ENCODE measurements around the gene SLC1A4.

SLC1A4 gene

DNA sequence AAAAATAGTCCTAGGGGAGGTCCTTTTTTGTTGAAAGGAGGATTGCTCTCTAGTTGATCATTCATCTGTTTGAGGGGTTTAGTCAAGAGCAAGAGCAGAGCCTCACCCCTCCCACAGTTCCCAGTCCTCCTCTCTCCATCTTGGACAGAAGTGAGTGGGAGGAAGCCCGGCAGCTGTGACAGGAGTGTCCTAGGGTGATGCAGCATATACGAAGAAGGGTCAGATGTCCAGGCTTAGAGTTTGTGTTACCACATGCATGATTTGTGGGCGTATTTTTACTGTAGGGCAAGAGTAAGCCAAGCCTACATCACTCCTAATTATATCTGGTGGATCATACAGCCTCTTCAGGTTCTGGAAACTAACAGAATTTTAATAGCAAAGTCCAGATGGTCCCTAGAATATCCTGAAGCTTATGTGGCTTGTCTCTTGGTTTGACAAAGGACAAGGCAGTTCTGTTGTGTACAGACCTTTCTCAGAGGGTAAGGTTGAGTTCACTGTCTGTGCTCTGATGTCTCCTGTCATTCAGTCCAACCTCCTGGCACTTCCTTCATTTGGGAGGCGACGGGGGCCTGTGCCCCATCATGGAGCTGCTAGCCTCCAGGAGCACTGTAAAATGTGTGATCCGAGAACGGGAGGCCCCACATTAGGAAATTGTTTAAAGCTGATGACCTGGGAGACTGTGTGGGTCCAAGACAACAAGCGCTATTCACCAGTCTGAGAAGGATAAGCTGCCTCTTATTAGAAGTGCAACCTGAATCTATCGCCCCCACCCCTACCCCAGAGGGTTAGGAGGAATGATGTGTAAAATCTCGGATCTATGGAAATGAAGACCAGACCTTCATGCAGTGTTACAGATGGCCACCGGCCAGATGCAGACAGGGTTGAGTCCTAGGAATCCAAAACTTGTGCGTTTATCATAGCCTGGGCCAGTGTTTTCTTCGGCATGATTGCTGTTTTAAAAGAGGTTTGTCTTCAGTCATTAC lies 73.9 kb downstream of the SLC1A4 start:
- H3K27ac ChIP-seq: no peak overlapping the region
- TF ChIP-seq, protein P1, sequence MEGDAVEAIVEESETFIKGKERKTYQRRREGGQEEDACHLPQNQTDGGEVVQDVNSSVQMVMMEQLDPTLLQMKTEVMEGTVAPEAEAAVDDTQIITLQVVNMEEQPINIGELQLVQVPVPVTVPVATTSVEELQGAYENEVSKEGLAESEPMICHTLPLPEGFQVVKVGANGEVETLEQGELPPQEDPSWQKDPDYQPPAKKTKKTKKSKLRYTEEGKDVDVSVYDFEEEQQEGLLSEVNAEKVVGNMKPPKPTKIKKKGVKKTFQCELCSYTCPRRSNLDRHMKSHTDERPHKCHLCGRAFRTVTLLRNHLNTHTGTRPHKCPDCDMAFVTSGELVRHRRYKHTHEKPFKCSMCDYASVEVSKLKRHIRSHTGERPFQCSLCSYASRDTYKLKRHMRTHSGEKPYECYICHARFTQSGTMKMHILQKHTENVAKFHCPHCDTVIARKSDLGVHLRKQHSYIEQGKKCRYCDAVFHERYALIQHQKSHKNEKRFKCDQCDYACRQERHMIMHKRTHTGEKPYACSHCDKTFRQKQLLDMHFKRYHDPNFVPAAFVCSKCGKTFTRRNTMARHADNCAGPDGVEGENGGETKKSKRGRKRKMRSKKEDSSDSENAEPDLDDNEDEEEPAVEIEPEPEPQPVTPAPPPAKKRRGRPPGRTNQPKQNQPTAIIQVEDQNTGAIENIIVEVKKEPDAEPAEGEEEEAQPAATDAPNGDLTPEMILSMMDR (IDR thresholded peaks at IDR 0.05): no peak
- no peak for TF ChIP-seq ZFX (IDR thresholded peaks at IDR 0.05; ENCODE audit: borderline replicate concordance)

DNA sequence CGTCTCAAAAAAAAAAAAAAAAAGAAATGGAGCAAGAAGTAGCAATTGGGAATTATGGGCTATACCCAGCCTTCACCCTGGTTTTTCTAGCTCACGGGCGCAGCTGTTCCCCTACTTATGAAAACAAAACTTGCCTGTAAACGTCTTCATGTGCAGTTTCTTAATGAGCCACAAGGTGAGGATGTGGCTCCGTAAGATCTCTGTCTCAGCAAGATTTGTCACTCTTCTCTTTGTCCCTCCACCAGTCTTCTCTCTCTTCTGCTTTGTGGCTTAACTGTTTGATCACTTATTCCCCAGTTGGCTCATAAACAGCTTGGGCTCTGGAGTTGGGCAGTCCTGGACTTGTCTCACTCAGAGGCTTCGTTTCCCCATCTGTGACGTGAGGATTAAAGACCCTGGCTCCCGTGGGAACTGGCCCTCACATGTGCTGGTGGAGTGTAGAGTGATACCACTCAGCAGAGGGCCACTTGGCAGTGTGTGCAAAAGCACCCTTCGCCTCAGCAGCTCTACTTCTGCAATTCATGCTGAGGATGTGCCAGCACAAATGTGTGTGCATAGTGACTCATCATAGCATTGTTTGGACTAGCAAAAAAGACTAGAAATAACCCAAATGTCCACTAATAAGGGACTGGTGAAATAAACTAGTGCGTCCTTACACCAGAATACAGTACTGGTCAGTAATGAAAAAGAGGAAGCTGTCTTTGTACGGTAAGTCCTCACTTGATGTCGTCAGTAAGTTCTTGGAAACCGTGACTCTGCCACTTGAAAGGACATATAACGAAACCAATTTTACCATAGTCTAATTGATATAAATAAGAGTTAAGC lies 75.7 kb downstream of the SLC1A4 start:
- H3K27ac ChIP-seq: no peak overlapping the region
- no peak for TF ChIP-seq ZFX (IDR thresholded peaks at IDR 0.05; ENCODE audit: borderline replicate concordance)
- TF ChIP-seq, protein P1 (IDR thresholded peaks at IDR 0.05): peak; percentile 67

DNA sequence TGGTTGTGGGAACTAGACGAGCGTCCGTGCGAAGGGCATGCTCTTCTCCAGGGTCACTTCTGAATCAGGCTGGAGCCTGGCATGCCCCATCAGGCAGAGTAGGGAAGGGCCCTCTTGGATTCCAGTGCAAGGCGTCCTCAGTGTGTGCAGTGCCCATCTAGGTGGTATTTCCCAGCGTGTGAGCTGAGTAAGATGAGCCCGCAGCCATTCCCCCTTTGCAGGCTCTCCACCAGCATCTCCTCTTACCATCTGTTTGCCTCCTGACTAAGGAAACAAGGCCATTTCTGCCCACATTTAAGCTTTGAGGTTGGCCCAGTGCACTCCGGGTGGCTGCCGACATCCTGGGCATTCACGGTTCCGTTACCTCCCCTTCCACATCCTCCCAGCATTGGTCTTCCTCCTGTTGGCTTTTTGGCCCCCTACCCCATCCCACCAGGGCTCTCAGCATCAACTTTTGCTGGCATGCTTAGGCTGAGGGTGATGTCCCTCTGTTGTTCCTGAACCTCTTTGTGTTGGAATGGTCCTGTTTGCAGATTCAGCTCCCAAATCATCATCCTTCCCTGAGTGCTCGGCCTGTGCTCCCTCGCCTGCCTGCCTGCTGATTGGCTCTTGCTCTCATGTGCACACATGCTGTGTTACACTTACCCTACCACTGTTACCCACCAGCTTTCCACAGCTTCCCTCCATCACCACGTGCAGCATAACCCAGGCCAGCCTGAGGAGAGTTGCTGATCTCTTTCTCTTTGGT lies 78.8 kb downstream of the SLC1A4 start:
- no peak for TF ChIP-seq ZFX (IDR thresholded peaks at IDR 0.05; ENCODE audit: borderline replicate concordance)
- TF ChIP-seq, protein P1 (IDR thresholded peaks at IDR 0.05): no peak
- no peak overlapping the region for H3K27ac ChIP-seq

DNA sequence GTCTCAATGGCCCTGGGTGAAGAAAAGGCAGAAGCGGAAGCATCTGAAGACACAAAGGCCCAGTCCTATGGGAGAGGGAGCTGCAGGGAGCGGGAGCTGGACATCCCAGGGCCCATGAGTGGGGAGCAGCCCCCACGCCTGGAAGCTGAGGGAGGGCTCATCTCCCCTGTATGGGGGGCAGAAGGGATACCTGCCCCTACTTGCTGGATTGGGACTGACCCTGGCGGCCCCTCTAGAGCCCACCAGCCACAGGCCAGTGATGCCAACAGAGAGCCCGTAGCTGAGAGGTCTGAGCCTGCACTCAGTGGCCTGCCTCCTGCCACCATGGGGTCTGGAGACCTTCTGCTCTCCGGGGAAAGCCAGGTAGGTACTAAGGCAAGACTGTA lies 80.2 kb downstream of the SLC1A4 start:
- TF ChIP-seq, protein P1 (IDR thresholded peaks at IDR 0.05): no peak
- no peak for TF ChIP-seq ZFX (IDR thresholded peaks at IDR 0.05; ENCODE audit: borderline replicate concordance)
- H3K27ac ChIP-seq: no peak overlapping the region

DNA sequence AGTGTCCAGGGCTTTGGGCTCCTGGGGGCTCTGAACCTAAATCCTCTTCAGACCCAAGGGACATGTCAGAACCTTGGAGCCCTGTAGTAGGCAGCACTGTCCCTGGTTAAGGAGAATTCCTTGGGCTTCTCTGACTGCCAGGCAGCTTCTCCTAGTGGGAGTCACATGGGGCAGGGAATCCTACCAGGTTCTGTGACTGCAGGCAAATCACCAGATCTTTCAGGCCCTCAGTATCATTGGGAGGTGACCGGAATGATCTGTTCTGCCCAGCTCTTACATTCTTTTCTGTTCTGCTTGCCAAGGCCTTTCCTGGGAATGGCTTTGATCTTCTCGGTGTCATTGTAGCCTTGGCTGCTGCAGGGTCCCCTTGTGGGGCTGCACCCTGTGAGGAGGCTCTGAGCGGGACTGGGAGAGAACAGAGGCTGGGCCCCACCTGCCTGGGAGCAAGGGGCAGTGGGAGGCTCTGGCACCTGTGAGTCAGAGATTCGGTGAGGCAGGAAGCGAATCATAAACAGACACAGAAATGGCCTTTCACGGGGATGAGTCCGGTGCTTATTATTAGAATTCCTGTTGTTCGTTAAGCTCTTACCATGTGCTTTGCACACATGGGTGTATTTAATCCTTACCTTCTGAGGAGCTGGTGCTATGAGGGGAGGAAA lies 81.1 kb downstream of the SLC1A4 start:
- H3K27ac ChIP-seq: no peak overlapping the region

DNA sequence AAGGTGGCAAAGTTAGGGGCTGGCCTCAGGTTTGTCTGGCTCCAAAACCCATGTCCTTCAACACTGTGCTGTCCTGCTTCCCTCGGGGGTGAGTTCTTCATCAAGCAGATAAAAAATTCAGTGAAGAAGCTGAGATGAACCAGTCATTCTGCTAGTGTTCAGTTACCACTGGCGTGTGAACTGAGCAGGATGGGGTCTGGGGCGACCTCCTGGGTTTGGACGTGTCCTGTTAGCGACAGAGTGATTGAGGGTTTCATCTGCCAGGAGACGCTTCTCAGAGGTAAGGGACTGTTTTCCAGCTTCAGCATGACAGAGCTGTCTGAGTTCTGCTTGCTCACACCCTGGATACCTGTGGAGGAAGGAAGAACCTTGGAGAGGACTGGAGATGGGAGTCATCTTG lies 81.7 kb downstream of the SLC1A4 start:
- 0 out of 2 replicates have a peak overlapping the region, but pooled peaks have one; percentile 25 for H3K27ac ChIP-seq
- TF ChIP-seq ZFX (IDR thresholded peaks at IDR 0.05; ENCODE audit: borderline replicate concordance): no peak
- TF ChIP-seq, protein P1 (IDR thresholded peaks at IDR 0.05): no peak

More for the DNA sequence above, 81.1 kb downstream of the SLC1A4 start:
- TF ChIP-seq, protein P1 (IDR thresholded peaks at IDR 0.05): no peak
- TF ChIP-seq ZFX (IDR thresholded peaks at IDR 0.05; ENCODE audit: borderline replicate concordance): no peak
